ENCODE measurements around the gene GHDC.

- TF ChIP-seq CTCF (optimal IDR thresholded peaks at IDR 0.05 in 1 of 3, IDR thresholded peaks at IDR 0.05 in 1 of 3, conservative IDR thresholded peaks at IDR 0.05 in 1 of 3; ENCODE audit: extremely low read depth in 1 of 3, insufficient read depth in 2 of 3, low read length in 3 of 3), result no peak
- no peak for TF ChIP-seq EZH2 (IDR thresholded peaks at IDR 0.05; ENCODE audit: low read length)
Observed at GRCh38 chr17:42202159-42202558, 7.9 kb upstream of the GHDC start.
